GM18508 (cell line): ENCODE data around the gene MAN1A1.
"Not testable (repeated sequence)": the region's sequence is repeated elsewhere in the genome, so short reads cannot be mapped to it uniquely, and the experiment has no call there.

Experiments
- ATAC-seq: cut with Tn5 transposase; IDR thresholded peaks from one replicate; pipeline ENCODE4 v1.9.1; 2021; ENCODE audit warnings: moderate number of reproducible peaks; ENCODE audit not compliant: insufficient read depth, unreplicated experiment

Gene MAN1A1

DNA sequence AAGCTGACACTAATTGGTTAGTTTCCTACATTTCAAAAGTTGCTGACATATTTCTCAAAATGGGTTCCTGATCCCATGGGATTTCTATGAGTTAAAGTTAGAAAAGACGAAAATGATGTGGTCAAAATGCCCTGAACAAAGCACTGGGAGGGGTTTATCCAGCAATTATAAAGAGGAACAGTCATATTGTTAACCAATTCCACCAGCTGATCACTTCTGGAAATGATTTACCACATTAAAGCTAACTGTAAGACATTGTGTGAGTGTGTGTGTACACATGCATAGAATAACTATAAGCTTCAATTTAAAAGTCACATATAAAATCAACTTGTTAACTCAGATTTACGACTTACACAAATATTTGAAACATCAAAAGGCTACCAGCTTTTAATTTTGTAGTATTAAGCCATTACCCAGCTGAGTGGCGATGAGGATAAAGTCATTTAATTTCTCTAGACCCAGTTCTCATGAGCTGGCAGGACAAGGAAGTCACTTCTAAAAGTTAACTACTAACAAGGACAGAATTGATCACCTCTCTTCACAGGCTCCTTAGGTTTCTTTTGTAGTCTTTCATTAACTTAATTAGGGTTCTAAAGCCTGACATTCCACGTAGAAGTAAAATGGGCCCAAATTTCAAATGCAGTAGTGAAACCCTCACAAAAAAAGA, 40.4 kb downstream of the MAN1A1 start:
- ATAC-seq = peak; percentile 35

DNA sequence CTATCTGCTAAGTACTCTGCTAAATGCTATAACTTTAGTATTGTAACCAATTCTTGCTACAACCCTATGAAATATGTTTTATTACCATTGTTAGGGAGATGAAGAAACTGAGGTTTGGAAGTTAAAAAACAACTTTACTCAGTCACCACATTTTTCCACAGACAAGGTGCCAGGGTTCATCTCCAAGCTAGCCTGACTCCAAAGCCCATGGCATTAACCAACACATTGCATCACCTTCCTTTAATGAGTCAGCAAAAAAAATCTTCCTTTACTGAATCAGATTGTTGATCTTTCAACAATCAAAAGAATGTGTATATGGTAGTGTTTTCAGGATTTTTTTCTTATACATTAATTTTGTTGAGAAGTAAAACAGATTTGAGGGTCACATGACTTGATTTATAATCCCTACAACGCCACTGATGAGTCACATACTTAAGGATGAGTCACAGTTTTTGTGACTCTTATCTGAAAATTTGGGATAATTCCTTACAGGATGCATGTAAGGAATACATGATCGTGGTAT, 41.5 kb downstream of the MAN1A1 start:
- ATAC-seq = no peak

DNA sequence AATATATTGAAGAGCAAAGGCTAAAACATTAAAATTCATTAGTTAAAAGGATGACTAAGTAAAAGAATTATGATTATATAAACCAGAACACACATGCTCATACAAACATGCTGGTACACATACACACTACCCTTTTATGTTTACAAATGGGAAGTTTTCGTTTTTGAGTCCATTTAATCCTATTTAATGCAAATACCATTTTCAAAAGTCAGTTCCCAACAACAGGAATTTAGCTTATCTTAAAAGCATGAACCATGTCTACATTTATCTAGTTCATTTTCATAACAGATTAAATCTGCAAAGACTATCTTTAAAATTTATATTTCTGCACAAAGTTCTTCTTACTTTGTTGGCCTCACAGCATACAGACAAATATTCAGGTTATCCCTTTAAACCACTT, 42.5 kb downstream of the MAN1A1 start:
- no peak for ATAC-seq

DNA sequence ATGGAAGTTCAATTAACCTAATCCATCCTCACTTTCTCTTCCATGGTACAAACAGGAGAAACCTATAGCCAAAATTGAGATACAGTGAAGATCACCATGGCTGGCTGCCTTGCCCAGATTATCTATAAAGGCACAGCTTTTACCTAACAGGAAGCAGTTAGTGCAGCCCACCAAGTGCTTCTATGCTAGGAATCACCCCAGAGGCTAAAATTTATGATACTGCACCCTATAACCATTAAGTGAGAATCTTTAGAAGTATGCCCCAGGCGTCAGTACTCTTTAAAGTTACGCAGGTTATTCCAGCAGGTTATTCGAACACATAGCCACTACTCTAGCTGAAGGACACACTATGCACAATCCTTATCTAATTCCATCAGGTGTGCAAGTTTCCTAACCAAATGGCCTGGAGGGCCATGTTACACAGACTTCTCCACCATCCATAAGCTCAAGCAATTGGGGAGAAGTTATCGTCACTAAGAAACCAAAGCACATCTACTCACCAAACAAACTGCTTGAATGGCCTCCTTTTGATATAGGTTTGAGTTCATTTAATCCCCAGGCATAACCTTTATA, 43.1 kb downstream of the MAN1A1 start:
- no peak for ATAC-seq

DNA sequence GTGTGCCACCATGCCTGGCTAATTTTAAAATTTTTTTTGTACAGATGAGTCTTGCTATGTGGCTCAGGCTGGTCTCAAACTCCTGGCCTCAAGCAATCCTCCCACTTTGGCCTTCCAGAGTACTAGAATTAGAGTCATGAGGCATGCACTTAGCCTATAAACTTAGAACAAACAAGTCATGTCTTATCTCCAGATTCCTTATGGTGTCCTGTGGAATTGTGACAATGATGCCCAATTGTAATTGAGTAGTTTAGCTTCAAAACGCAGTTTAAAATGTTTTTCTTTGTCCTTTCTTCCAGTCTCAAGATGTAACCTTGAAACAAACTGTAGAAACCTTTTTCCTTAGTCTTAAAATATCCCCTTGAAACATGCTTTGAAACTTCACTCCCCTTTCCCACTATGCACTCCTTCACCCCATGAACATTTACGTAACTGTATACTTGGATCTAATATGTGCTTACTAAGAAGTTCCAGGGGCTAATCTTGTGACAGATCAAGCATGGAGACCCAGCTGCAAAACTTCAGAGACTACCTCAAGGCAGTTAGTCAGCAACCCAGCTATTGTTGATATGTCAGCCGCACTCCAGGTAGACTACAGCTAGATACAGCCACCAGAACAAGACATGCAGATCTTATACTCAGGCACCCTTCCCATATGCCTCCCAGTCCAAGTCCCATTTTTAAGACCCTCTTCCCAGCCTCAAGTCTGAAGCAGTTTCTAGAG, 46.2 kb downstream of the MAN1A1 start:
- ATAC-seq = no peak

DNA sequence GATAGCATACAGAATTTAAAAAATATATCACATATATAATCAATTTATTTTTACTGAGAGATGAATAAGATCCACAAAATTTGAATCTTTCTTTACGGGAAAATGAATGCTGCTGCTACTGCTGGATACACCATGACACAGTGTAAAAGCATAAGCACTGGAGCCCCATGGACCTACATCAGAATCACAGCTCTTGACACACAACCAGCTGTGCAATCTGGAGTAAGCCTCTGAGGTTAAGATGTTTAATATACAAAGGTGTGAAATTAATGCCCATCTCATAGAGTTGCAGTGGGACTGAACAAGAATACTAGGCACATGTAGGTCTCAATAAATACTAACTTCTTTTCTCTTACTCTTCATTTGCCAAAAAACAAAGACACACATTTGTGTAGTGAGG, 48.1 kb downstream of the MAN1A1 start:
- ATAC-seq = no peak

DNA sequence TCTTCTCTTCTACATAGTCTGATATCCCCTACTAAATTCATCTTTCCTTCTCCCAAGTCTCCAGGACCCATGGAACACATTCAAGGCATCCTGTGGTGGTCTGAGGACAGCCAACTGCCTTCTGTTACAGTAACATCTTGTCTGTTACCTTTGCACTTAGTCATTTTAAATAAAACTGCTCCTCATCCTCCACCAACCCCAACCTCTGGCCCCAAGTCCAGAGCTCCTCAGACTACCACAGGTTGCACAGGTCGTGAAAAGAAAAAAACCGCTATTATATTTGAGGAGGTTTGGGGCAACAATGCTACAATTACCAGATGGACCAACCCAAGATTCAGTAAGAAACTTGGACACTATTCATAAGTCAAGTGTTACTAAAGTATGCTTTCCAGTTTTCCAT, 49.9 kb downstream of the MAN1A1 start:
- ATAC-seq = no peak

DNA sequence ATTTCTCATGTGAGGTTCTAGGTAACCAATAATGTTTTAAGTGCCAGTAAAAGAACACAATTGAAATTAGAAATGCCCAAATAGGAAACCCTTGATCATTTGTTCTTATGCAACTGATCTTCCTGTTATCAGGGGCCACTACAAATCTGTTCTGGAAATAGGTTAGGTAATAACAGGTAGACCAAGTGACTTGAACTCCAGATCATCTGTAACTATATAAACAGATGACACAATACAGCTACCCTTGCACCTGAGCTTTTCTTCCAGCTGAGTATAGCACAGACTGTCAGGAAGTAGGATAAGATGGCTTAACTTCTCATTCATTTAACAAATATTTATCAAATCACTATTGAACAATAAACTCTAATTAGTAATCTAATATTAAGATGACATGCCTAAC, 52.5 kb downstream of the MAN1A1 start:
- ATAC-seq = no peak

DNA sequence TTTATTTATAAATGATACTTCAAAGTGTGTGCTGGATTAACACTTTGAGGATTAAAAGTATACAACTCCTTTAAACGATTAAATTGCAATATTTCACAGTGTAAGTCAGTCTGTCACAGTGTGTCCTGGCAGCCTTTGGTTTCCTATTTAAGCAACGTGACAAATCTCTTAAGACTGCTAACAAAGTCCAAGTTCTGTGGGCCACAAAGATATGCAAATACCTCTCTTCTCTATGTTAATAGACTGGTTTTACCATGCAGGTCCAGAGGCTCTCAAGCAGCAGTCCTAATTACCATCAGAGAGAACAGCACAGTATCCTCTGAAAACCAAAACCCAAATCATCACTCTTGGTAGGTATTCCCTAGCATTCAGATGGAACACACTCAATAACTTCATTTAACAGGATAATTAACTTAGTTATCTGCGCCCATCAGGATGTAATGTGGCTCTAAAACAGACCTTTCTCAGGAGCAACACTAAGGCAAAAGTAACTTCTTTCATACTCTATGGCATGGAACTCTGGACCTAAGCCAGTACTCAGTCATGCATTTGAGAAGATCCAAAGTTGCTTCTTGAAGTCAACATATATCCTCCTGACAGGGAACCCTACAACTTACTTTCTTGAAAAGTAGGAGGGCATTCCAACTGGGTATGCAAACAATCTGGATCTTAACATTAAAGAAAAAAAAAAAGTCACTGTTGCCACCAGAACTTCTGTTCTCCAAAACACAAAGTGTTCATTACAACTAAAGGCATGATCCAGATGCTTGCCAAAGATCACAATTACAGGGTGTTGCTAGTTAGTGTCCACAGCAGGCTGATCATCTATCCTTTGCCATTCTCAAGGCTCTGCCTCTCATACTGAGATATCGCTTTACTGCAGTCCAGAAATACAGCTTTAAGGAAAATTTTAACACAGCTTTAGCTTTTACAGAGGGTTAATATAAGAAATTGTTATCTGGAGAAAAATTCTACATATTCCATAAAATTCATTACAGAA, 53.2 kb downstream of the MAN1A1 start:
- no peak for ATAC-seq

DNA sequence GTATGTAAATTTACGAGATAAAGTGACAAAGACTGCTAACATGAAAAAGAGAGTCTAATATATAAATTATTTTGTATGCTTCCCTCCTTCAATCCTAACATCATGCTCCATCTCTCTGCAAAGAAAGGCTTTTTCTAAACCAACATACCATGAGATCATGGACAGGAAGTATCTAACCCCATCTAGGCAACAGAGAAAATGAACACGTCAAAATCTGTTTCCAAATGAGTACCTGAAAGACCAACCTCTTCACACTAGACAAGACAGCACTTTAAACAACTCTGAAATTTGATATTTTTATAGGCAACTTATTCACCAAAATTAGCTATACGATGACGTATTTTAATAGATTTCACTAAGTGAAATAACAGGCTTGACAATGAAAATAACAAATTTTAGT, 54.6 kb downstream of the MAN1A1 start:
- peak; percentile 89 for ATAC-seq

DNA sequence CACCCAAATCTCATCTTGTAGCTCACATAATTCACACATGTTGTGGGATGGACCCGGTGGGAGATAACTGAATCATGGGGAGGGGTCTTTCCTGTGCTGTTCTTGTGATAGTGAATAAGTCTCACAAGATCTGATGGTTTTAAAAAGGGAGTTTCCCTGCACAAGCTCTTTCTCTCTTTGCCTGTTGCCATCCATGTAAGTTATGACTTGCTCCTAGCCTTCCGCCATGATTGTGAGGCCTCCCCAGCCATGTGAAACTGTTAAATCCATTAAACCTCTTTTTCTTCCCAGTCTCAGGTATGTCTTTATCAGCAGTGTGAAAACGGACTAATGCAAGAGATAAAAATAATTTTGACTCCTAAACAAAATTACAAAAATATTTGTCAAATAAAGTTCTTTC, 58.5 kb downstream of the MAN1A1 start:
- ATAC-seq = not testable (repeated sequence)

DNA sequence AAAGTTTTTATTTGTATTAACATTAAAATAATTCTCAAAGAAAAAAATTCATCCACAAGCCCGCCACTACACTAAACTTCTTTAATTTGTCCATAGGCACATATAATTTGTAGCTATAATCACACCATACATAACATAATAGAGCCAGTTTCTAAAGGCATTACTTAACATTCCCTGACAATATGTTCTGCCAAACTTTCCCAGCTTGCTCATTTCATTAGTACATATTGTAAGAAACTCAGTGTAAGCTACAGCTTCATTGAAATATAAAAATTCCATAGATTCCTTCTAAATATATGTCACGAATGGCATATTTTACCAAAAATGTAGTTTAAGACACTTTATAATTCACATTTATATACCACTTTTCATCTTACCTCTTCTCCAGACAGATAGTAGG, 59.3 kb downstream of the MAN1A1 start:
- ATAC-seq = no peak

DNA sequence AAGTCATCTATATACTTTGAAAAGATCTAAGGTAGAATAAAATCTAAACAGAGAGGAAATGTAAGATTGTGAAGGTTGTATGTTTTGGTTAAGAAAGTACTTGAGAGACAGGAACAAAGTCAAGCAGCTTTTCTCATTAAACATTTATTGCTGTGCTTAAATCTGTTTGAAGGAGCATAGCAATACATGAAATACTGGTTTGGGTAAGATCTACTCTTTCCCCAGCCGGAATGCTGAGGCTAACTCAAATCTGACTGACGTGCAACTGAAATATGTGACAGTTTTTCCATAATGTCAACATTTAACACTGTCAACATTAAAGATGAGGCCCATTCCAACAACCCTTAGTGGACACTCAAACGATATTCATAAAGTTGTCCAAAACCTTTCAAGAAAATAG, 59.9 kb downstream of the MAN1A1 start:
- no peak for ATAC-seq

DNA sequence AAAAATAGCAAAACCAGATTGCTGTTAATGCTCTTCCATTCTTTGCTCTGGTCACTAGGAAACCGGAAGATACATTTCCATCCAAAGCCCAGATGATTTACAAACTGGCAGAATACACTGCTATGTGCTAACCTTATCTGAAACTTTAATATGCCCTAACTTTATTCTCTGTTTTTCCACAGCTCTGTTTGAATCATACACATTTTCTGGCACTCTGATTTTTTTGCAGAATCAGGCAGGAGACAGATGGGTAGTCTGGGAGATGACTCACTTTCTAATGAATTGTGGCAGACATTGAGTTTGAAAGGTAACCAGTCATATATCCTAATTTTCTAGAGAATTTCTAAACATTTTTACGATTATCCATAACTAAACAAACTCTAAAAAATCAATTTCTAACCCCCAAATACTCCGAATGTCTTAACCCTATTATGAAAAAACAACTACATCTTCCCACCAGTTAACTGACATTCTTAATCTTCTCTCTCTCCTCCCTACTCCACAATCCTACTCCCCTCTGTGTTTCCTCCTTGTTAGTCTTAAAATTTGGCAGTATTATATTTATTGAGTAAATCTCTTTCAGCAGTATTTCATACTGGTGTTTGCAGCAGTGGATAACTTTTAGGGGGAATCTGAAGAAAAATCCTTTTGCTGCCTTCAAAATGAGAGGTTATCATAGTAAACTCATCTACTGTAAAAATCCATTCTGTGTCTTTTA, 63.5 kb downstream of the MAN1A1 start:
- ATAC-seq = no peak

DNA sequence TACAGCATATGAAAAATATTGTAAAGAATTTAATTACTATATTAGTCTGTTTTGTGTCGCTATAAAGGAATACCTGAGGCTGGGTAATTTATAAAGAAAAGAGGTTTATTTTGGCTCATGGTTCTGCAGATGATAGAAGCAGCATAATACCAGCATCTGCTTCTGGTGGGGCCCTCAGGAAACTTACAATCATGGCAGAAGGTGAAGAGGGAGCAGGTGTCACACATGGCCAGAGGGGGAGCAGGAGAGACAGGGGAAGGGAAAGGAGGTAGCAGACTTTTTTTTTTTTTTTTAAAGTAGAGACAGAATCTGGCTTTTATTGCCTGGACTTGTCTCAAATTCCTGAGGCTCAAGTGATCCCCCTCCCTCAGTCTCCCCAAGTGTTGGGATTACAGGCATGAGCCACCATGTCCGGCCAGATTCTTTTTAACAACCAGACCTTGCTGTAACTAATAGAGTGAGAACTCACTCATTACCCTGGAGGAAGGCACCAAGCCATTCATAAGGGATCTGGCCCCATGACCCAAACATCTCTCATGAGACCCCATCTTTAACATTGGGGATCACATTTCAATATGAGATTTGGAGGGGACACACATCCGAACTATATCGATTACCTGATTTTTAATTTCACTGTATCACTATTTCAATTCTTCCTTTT, 64.6 kb downstream of the MAN1A1 start:
- ATAC-seq = no peak

DNA sequence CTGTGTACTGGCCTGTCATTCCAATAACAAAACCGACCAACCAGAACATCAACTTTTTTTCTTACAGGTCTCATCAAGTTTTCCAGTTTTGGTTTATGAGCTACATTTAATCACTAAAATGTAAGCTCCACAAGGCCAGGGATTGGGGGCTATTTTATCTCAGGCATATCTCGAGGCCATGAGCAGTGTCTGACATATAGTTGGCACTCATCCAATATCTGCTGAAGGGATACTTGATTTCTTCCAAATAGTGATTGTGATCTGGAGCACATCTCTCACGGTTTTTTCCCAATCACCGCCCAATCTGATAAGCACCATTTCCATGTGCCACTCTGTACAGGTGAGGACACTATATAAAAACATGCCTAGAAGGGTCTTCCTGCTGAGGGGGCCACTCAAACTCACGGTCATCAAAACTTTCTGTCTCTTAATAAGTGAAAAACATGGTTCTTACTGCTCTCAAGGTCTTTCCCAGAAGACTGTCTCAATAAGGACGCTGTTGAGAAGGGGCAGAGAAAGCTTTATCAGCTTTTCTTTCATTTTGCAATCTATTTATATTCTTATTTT, 65.5 kb downstream of the MAN1A1 start:
- no peak for ATAC-seq

DNA sequence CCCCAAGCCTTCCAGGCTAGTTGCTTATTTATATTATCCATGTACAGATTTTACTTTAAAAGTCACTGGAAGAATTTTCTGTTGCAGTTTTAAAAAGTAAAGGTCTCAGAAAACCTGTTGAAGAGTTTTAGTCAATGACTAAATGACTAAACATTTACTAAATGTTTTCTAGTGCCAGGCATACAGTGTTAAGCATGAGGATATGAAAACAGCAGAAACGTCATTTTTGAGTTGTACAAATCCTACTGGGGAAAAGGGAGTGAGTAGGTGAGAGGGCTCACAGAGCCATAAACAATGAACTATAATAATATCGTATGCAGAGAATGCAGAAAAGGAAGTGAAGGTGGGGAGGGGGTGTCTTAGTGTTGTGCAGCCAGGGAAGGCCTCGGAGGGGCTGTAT, 66.3 kb downstream of the MAN1A1 start:
- ATAC-seq = no peak

DNA sequence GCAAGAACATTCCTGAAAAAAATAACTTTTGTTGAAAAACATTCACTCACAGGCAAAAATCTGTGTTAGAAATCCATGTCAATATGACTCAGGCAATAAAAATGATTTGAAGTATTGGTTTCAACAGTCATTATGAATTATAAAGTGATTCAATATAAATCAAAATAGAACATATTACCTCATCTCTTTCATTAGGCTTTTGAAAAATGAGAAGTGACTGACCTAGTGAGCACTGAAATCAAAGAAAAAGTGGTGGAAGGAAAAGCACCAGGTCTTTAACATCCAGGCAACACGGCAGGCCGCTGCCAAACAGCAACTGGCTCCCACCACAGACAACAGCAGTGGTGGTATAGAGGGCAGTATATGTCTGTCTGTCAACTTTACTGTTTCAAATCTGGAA, 68.9 kb downstream of the MAN1A1 start:
- ATAC-seq = no peak

DNA sequence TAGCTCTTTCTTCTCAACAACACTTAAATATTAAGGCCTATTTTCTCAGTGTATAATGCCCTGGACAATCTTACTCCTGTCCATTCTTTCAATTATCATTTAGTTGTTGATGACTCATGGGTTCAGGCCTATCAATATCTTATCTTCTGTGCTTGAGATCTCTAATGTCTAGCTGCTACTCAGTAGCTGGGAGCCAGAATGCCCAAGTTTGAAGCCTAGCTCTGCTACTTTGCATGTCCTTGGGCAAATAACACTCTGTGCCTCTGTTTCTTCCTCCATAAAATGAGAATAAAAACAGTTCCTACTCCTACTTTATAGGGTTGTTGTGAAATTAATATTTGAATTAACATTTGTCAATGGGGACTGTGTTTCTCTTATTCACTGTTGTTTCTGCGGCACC, 69.5 kb downstream of the MAN1A1 start:
- ATAC-seq = no peak
